Measurements from ENCODE around the gene ERBB4.
"Not testable (repeated sequence)": the region's sequence is repeated elsewhere in the genome, so short reads cannot be mapped to it uniquely, and the experiment has no call there.

Gene ERBB4

GRCh38 chr2:212530373-212530772, 8.2 kb downstream of the ERBB4 start:
- in situ Hi-C loops (cut with MboI; ENCODE audit: low sequenced_read_pairs): no loop called here

GRCh38 chr2:212528106-212528856, 10.3 kb downstream of the ERBB4 start:
- in situ Hi-C loops (cut with MboI; ENCODE audit: low sequenced_read_pairs): no loop called here

GRCh38 chr2:212526059-212526458, 12.5 kb downstream of the ERBB4 start:
- in situ Hi-C loops (cut with MboI; ENCODE audit: low sequenced_read_pairs): no loop called here

GRCh38 chr2:212523756-212524155, 14.8 kb downstream of the ERBB4 start:
- in situ Hi-C loops (cut with MboI; ENCODE audit: low sequenced_read_pairs): no loop called here

GRCh38 chr2:212520340-212520739, 18.3 kb downstream of the ERBB4 start:
- in situ Hi-C loops (cut with MboI; ENCODE audit: low sequenced_read_pairs): no loop called here

GRCh38 chr2:212517693-212518092, 20.9 kb downstream of the ERBB4 start:
- in situ Hi-C loops (cut with MboI; ENCODE audit: low sequenced_read_pairs): no loop called here

GRCh38 chr2:212505586-212505985, 33.0 kb downstream of the ERBB4 start:
- in situ Hi-C loops (cut with MboI; ENCODE audit: low sequenced_read_pairs): no loop called here

- in situ Hi-C loops (cut with MboI; ENCODE audit: low sequenced_read_pairs): no loop called here
These were observed 43.6 kb downstream of the ERBB4 start for GRCh38 chr2:212495046-212495445.

GRCh38 chr2:212494418-212495020, 44.1 kb downstream of the ERBB4 start:
- in situ Hi-C loops (cut with MboI; ENCODE audit: low sequenced_read_pairs): no loop called here

- in situ Hi-C loops (cut with MboI; ENCODE audit: low sequenced_read_pairs): no loop called here
These were observed 48.8 kb downstream of the ERBB4 start for GRCh38 chr2:212489719-212490346.

- in situ Hi-C loops (cut with MboI; ENCODE audit: low sequenced_read_pairs): no loop called here
These were observed 50.0 kb downstream of the ERBB4 start for GRCh38 chr2:212488611-212489010.

- in situ Hi-C loops (cut with MboI; ENCODE audit: low sequenced_read_pairs): no loop called here
These were observed 54.0 kb downstream of the ERBB4 start for GRCh38 chr2:212484563-212485080.

- in situ Hi-C loops (cut with MboI; ENCODE audit: low sequenced_read_pairs): no loop called here
These were observed 58.2 kb downstream of the ERBB4 start for GRCh38 chr2:212480447-212480846.

GRCh38 chr2:212477571-212477970, 61.0 kb downstream of the ERBB4 start:
- in situ Hi-C loops (cut with MboI; ENCODE audit: low sequenced_read_pairs): no loop called here

- in situ Hi-C loops (cut with MboI; ENCODE audit: low sequenced_read_pairs): no loop called here
These were observed 65.4 kb downstream of the ERBB4 start for GRCh38 chr2:212473211-212473610.

- in situ Hi-C loops (cut with MboI; ENCODE audit: low sequenced_read_pairs): not testable (repeated sequence)
These were observed 71.1 kb downstream of the ERBB4 start for GRCh38 chr2:212467551-212467950.

GRCh38 chr2:212465456-212465855, 73.1 kb downstream of the ERBB4 start:
- in situ Hi-C loops (cut with MboI; ENCODE audit: low sequenced_read_pairs): no loop called here

- in situ Hi-C loops (cut with MboI; ENCODE audit: low sequenced_read_pairs): not testable (repeated sequence)
These were observed 76.9 kb downstream of the ERBB4 start for GRCh38 chr2:212461708-212462107.

- in situ Hi-C loops (cut with MboI; ENCODE audit: low sequenced_read_pairs): no loop called here
These were observed 84.5 kb downstream of the ERBB4 start for GRCh38 chr2:212454149-212454548.

- in situ Hi-C loops (cut with MboI; ENCODE audit: low sequenced_read_pairs): no loop called here
These were observed 86.8 kb downstream of the ERBB4 start for GRCh38 chr2:212451786-212452231.

- in situ Hi-C loops (cut with MboI; ENCODE audit: low sequenced_read_pairs): no loop called here
These were observed 89.9 kb downstream of the ERBB4 start for GRCh38 chr2:212448698-212449097.

- in situ Hi-C loops (cut with MboI; ENCODE audit: low sequenced_read_pairs): no loop called here
These were observed 96.8 kb downstream of the ERBB4 start for GRCh38 chr2:212441821-212442220.
